ENCODE measurements around the gene DENND5A.
"Not testable (repeated sequence)": the region's sequence is repeated elsewhere in the genome, so short reads cannot be mapped to it uniquely, and the experiment has no call there.

The DENND5A gene

GRCh38 chr11:9228091-9228490 lies 37.1 kb downstream of the DENND5A start:
- Histone ChIP-seq H3K36me3 (replicated peaks) (no peaks in the 10 kb centered on the region), H3K27ac (no peak overlapping the region), H3K27me3 (replicated peaks) (no peaks in the 10 kb centered on the region), H3K4me3 (ENCODE audit: low read depth, low read length) (no peak overlapping the region)
- TF ChIP-seq CTCF (IDR thresholded peaks at IDR 0.05; ENCODE audit: low read depth, low read length, missing control alignments): no peak
- no peak for DNase-seq
- in situ Hi-C loops (cut with HindIII; ENCODE audit: low pct_ligation_motif_present, low sequenced_read_pairs): no loop called here

- no peaks in the 10 kb centered on the region for H3K36me3 ChIP-seq (replicated peaks)
- no peak overlapping the region for H3K27ac ChIP-seq
- no peaks in the 10 kb centered on the region for H3K27me3 ChIP-seq (replicated peaks)
- TF ChIP-seq CTCF (IDR thresholded peaks at IDR 0.05; ENCODE audit: low read depth, low read length, missing control alignments): no peak
- in situ Hi-C loops (cut with HindIII; ENCODE audit: low pct_ligation_motif_present, low sequenced_read_pairs): no loop called here
- DNase-seq: no peak
- no peak overlapping the region for H3K4me3 ChIP-seq (ENCODE audit: low read depth, low read length)
These were observed 39.3 kb downstream of the DENND5A start for GRCh38 chr11:9225748-9226298.

GRCh38 chr11:9222654-9223053 lies 42.5 kb downstream of the DENND5A start:
- H3K36me3 ChIP-seq (replicated peaks): no peaks in the 10 kb centered on the region
- H3K27me3 ChIP-seq (replicated peaks): no peaks in the 10 kb centered on the region
- H3K4me3 ChIP-seq (ENCODE audit: low read depth, low read length): no peak overlapping the region
- DNase-seq: no peak
- no peak for TF ChIP-seq CTCF (IDR thresholded peaks at IDR 0.05; ENCODE audit: low read depth, low read length, missing control alignments)
- in situ Hi-C loops (cut with HindIII; ENCODE audit: low pct_ligation_motif_present, low sequenced_read_pairs): no loop called here
- no peak overlapping the region for H3K27ac ChIP-seq

- H3K36me3 ChIP-seq (replicated peaks); DNase-seq; H3K4me3 ChIP-seq (ENCODE audit: low read depth, low read length); in situ Hi-C loops (cut with HindIII; ENCODE audit: low pct_ligation_motif_present, low sequenced_read_pairs); H3K27ac ChIP-seq; H3K27me3 ChIP-seq (replicated peaks): not testable (repeated sequence)
These were observed 44.3 kb downstream of the DENND5A start for GRCh38 chr11:9220853-9221252.

GRCh38 chr11:9219572-9219971 lies 45.6 kb downstream of the DENND5A start:
- H3K27me3 ChIP-seq (replicated peaks): no peaks in the 10 kb centered on the region
- no peak for TF ChIP-seq CTCF (IDR thresholded peaks at IDR 0.05; ENCODE audit: low read depth, low read length, missing control alignments)
- no peaks in the 10 kb centered on the region for H3K36me3 ChIP-seq (replicated peaks)
- DNase-seq: peak; percentile 32
- no peak overlapping the region for H3K4me3 ChIP-seq (ENCODE audit: low read depth, low read length)
- H3K27ac ChIP-seq: peak overlapping the region; percentile 51
- in situ Hi-C loops (cut with HindIII; ENCODE audit: low pct_ligation_motif_present, low sequenced_read_pairs): no loop called here

GRCh38 chr11:9219115-9219514 lies 46.0 kb downstream of the DENND5A start:
- H3K36me3 ChIP-seq (replicated peaks): no peaks in the 10 kb centered on the region
- H3K27ac ChIP-seq: peak overlapping the region; percentile 51
- DNase-seq: no peak
- TF ChIP-seq CTCF (IDR thresholded peaks at IDR 0.05; ENCODE audit: low read depth, low read length, missing control alignments): no peak
- H3K27me3 ChIP-seq (replicated peaks): no peaks in the 10 kb centered on the region
- no peak overlapping the region for H3K4me3 ChIP-seq (ENCODE audit: low read depth, low read length)
- in situ Hi-C loops (cut with HindIII; ENCODE audit: low pct_ligation_motif_present, low sequenced_read_pairs): no loop called here

Data from brain microvascular endothelial cell (primary cell).